GM21717 (cell line): ENCODE data around the gene BLOC1S5.
A peak's percentile ranks its signal among the peaks of the same experiment; 100 is the strongest.
"Not testable (repeated sequence)": the region's sequence is repeated elsewhere in the genome, so short reads cannot be mapped to it uniquely, and the experiment has no call there.

Experiments
- ATAC-seq: cut with Tn5 transposase; IDR thresholded peaks from one replicate; pipeline ENCODE4 v1.9.1; 2021; ENCODE audit warnings: mild to moderate bottlenecking, moderate library complexity; ENCODE audit not compliant: unreplicated experiment

The BLOC1S5 gene

DNA sequence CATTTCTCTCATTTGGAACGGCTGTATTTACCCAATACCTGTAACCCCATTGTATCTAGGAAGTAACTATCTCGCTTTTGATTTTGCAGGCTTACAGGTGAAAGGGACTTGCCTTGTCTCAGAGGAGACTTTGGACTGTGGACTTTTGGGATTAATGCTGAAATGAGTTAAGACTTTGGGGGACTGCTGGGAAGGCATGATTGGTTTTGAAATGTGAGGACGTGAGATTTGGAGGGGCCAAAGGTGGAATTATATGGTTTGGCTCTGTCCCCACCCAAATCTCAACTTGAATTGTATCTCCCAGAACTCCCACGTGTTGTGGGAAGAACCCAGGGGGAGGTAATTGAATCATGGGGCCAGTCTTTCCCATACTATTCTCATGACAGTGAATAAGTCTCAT is 18.4 kb downstream of the BLOC1S5 start:
- ATAC-seq: not testable (repeated sequence)

DNA sequence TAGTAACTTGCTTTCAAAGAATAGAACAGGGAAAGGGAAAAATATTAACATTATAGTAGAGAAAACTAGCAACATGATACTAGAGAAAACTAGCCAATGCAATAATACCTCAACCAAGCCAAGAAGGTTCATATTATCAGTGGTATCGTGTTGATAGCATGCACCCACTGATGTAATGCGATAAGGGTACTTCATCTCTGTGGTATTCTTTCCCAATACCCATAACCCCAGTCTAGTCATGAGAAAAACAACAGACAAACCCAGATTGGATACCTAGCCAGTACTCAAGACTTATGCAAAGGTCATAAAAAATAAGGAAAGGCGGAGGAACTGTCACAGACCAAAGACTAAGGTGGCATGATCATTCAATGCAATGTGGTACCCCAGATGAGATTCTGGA is 21.0 kb downstream of the BLOC1S5 start:
- ATAC-seq: no peak

DNA sequence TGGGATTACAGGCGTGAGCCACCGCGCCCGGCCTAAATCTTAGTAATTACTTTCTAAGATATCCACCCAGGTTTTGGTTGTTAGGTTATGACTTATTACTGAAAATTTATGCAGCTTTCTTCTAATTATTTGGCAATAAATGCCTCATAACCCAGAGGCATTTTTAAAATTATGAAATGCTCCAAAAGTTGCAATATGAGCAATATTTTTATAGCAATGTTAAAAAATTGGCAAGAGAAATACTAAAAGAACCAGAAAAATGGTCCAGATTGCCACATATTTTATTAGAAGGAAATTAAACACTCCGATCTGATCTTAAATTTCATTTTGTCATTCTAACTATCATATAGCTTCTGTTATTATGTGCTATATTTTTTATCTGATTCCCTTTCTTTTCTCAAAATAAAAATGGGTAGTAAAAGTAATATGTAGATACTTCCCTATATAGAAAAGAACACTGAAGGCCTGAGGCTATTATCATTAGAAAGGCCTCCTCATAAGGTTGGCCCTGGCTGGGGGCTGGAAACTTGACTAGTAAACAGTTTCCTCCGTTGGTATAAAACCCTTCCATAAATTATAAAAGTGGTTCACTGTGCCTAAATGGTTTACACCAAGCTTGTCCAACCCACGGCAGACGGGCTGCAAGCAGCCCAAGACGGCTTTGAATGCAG is 22.1 kb downstream of the BLOC1S5 start:
- ATAC-seq: no peak

DNA sequence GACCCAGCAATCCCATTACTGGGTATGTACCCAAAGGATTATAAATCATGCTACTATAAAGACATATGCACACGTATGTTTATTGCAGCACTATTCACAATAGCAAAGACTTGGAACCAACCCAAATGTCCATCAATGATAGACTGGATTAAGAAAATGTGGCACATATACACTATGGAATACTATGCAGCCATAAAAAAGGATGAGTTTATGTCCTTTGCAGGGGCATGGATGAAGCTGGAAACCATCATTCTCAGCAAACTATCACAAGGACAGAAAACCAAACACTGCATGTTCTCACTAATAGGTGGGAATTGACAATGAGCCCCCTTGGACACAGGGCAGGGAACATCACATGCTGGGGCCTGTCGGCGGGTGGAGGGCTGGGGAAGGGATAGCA is 30.1 kb downstream of the BLOC1S5 start:
- ATAC-seq: not testable (repeated sequence)

DNA sequence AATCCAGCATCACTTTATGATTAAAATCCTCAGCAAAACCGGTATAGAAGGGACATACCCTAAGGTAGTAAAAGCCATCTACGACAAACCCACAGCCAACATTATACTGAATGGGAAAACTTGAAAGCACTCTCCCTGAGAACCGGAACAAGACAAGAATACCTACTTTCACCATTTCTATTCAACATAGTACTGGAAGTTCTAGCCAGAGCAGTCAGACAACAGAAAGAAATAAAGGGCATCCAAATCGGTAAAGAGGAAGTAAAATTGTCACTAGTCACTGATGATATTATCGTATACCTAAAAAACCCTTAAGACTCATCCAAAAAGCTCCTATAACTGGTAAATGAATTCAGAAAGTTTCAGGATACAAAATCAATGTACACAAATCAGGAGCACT is 33.3 kb downstream of the BLOC1S5 start:
- ATAC-seq: no peak

DNA sequence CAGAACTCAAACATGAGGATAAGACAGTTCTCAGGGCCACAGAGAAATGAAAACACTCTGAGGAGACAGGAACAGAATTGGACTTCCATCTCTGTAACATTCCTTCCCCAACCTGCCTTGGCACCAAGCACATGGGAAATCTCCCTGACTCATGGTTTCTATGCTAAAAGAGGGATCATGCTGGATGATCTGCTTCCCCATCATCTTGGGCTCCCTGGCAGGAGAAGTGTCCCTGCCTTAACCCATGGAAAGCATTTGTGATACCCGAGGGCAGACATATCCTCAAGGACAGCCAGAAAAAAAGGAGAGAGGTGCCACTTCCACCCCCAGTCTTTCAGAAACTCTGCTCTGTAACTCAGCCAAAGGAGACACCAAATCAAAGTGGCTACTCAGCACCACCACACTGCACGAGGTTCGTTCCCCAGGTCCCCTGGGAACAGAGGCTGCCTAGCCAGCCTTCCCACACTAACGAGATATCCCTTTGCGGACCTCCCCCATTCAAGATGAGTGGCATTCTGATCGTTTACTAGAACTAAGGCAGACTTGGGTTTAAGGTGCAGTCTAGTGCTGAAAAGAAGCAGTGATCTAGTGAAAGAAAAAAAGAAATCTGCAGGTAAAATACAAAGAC is 34.8 kb downstream of the BLOC1S5 start:
- no peak for ATAC-seq

DNA sequence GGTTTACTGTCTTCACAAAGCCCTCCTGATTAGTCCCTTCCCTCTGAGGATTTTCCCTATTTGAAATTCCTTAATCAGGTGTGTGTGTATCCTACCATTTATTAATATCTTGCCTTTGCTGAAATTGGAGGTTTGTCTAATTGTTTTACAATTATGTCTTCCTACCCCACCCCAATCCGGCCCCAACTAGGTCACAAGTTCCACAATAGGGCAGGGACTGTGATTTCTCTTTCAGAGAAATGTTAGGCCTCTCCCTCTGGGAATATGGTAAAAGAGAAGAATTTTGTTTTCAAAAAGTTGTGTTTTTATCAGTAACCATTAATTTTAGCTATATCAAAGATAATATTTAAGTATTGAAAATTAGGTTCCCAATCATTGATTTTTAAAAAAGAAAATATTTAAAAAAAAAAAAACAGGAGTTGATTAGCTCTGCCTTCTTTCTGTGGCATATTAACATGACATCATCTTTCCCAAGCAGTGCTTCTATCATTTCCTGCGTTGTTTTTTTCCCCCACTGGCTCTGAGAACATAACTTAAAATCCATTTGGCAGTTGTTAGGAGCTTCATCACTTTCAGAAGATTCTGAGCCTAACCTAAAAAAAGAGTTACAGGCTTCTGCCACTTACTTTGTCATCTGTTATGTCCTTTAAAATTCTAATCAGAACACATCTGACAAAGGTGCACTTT is 36.1 kb downstream of the BLOC1S5 start:
- no peak for ATAC-seq

DNA sequence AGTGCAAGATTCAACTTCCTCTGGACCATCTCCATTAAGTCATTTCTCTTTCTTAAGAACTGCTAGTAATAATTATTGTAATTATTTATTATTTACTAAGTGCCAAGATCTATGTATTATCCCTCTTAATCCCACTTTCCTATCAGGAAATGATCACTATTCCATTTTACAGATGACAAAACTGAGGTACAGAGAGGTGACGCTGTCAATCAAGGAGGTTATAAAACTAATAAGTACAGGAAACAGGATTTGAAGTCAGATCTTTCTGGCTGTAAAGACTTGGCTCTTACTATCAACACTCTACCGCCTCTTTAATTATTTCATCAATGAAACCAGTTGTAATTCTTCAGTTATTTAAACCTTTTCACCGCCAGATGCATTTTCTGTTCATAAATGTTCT is 37.4 kb downstream of the BLOC1S5 start:
- ATAC-seq: no peak

DNA sequence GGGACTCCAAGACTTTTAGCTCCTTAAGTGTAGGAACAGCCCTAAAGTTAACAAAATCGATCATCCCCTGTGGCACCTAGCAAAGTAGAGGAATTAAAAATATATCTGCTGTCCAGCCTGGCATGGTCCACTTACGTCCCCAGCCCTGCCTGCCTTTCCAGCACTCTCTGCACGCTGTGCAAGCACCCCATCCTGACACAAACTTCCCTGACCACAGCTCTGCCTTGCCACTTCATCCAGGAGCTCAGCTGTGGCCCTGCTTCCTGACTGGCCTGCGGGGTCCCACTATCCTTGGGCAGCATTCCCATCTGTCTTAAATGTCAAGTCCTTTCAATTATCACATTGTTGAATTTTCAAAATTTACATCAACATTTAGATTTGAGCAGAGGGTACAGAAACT is 39.0 kb downstream of the BLOC1S5 start:
- no peak for ATAC-seq

DNA sequence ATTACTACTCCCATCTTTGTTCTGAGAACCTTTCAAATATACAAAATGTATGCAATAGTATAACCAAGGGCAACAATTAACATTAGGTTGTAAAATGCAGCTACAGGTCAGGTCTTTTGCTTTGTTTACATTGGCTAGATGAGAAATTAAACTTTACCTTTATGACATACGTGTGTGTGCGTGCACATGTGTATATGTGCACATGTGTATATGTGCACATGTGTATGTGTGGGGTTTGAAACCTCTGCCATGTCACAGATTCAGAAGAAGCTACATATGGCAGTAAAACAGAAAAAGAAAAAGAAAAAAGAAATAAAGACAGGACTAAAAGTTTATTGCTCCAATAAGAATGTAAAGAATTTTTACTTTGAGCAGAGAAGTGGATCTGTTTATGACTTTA is 40.6 kb downstream of the BLOC1S5 start:
- no peak for ATAC-seq

DNA sequence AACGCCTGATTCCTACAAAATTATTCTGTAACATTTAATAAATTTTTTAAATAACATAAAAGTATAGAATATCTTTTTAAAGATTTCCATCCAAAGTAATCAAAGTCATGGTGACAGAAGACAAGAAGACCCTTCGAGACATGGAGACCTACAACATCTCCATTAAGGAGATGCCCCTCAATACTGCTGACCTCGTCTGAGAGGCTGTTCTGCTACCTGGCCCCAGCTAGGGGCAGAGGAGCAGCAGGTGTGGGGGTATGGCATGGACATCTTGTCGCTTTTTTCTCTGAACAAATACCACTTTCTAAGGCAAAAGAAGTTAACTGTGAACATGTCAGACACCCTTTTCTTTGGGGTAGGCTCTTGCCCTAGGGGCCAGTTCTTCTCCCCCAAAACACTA is 44.1 kb downstream of the BLOC1S5 start:
- no peak for ATAC-seq

DNA sequence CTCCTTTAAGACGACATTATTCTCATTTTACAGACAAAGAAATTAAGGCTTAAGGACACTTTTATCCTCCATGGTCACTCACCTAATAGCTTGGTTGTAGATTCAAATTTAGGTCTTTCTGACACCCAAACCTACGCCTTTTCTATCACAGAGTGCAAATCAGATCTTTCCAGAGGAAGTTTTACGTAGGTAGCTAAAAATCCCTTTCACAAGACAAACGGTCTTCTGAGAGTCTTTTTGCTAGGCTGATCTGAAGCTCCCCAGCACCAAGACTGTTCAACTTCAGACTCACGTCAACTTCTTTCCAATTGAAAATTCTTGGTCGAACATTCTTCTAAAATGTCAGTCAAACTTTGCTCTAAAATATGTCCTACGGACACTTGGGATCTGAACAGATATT is 46.5 kb downstream of the BLOC1S5 start:
- no peak for ATAC-seq

DNA sequence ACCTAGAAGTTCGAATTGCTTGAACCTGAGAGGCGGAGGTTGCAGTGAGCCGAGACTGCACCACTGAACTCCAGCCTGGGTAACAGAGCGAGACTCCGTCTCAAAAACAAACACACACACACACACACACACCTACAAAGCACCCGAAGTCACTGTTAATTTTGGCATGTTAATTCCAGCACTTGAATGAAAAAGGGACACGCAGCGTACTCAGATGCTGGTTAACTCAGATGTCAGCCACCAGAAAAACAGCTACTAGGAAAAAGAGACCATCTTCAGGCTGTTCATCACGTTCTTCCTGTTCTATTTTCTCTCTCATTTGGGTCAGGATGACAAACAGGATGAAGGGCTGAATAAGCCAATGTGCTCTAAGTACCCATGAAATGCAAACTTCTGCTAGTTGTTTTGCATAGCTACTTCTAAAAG is 46.9 kb downstream of the BLOC1S5 start:
- ATAC-seq: peak; percentile 84

DNA sequence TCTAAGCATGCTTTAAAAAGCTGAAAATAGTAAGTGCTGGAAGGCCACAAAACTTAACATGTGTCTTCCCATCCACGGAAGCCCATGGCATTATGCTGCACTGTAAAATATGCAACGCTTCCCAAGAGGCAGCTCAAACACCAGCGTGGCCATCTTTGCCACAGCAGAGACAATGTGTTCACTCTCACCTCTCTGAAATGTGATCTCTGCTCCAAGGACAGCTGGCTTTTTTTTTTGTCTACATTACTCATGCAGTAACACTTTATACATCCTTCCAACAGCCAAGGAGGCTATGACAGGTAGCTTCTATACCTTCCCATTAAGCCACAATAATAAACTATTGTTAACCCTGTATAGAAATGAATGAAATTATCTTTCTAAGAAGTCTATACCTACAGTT is 49.2 kb downstream of the BLOC1S5 start:
- ATAC-seq: no peak

DNA sequence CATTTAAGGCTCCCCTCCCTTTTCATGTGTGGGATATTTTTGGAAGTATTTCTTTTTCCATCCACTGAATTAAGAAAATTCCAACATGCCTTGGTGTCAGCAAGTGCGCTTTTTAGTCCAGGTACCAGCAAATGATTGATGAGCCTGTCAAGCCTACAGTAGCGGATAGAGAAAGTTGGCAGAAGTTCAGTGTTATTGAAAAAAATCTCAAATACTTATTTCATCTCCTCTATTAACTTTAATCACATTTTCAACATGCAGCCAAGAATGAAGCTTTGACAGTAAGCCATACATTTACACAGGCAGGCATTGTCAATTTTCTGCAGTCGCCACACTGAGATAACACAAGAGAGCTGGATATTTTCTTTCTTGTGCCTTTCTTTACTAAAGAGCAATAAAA is 50.4 kb downstream of the BLOC1S5 start:
- ATAC-seq: no peak

DNA sequence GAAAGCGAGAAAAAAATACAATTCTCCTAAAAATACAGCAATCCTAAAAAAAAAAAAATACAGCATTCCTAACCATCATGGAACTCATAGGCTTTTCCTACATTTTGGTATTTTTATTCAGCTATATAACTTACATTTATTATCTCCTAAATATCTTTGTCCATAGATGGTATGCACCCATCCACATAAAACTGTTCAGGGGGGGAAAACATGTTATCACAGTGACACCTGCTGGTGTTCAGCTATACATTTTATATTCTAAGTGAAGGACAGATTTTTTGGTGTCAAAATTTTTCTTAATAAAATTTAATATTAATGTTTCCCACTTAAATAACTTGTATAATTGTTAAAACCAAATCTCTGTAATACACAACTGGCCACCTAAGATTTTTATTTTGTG is 58.0 kb downstream of the BLOC1S5 start:
- no peak for ATAC-seq

DNA sequence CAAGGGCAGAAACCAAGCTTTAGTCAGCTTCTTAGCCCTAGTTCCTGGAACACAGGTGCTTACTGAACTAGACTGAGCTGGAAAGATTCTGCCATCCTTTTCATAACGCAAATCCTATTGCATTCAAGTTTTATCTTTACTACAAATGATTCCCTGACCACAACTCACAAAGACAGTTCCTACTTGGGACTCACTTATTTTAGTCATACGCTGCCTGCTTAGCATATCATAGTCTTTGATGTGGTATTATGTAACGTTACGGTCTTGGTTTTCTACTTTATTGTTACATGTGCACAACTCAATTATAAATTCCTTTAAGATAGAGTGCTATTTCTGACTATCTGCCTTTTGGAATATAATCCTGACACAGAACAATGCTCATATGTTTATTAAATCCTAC is 59.1 kb downstream of the BLOC1S5 start:
- no peak for ATAC-seq

DNA sequence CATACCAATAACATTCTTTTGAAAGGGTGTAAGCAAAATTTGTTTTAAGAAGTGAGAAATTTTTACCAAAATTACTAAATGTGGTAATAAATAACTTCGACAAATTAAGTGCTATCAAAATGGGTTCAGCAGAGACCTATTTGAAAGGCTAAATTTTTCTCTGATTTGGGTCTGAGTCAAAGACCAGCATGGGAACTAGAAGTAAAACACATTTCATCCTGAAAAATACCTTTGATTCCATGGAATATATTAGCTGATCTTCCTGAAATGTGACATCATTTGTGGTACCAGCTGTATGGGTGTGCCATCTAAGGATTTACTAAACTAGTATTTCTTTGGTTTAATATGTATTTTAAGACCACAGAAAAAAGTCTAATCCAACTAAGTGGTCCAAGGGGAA is 63.6 kb downstream of the BLOC1S5 start:
- ATAC-seq: no peak

DNA sequence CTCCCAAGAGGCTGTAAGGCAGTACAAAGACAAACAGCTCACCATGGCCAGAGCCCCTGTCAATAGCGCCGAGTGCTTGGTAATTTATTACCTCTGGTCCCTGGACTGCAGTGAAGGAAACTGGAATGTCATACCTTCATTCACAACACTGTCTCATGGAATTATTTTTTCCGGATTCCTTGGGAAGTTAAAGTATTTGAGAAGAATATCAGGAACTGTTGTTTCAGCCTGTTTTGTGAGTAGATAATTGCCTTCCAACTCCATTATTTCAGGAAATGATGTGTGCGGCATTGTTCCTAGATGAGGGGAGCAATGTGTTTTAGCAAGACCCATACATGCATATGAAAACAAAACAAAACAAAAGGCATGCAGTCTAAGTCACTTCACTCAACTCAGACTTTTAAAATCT is 64.0 kb downstream of the BLOC1S5 start:
- ATAC-seq: no peak

DNA sequence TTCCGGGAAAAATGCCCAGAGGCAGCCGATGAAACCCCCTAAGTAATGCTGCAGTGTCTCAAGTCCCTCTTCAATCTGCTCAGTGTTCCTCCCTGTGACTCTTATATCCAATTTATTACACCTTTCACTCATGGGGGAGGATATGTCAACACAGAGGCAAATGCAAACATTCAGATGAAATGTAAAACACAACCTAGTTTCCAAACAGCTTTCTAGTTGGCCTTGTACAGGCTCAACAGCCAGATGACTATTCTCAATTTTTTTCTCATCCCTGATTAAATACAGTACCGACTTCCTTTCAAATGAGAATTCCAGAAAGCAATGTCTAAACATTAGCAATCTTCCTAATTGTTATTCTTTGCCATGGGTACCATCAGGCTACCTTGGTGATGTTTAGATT is 65.0 kb downstream of the BLOC1S5 start:
- no peak for ATAC-seq

DNA sequence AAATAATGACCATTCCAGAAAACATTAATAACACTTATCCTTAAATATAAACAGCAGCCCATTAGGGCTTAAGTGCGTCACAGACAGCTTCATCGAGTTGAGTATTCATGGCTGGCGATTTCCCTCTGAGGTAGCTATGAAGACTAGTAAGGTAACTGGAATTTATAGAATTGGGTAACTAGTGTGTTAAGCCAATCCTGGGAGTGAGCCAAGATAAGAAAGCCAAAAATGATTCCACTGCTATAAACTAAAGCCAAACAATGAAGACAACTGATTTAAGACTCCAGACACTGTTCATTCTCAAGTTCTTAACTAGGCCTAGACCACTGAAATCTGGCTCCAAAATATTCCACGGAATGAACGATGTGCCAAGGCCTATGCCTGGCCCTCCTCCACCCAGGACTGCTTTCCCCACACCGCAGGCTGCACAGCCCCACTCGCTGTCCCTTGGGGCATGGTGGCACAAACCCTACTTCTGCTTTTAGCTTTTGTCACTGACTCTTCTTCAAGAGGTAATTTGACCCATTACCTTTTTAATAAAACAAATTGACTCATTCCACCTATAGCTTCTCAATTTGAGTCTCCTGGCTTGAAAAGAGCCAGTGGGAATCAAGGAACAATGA is 66.0 kb downstream of the BLOC1S5 start:
- ATAC-seq: no peak

DNA sequence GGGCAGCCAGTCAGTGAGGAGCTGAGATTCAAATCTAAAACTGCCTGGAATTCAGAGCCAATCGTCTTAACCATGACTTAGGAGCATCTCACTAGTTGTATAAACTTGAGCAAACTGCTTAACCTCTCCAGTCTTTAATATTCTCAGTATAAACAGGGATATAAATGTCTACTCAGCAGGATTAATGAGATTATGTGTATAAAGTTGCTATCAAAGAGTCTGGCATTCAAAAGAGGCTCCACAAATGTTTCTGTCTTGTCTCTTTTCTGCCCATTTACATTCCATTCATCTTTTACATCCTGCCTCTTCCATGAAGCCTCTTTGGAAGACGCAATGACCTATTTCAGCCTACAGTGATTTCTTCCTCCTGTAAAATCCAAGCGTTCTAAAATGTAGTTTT is 66.9 kb downstream of the BLOC1S5 start:
- no peak for ATAC-seq
